DMS 273 (cell line): ENCODE results near the gene LRTM2.

Source experiments
- DNase-seq: peaks from one replicate; lab custom pipeline; 2025; ENCODE audit not compliant: unreplicated experiment; lab: John Stamatoyannopoulos, UW

The LRTM2 gene

DNA sequence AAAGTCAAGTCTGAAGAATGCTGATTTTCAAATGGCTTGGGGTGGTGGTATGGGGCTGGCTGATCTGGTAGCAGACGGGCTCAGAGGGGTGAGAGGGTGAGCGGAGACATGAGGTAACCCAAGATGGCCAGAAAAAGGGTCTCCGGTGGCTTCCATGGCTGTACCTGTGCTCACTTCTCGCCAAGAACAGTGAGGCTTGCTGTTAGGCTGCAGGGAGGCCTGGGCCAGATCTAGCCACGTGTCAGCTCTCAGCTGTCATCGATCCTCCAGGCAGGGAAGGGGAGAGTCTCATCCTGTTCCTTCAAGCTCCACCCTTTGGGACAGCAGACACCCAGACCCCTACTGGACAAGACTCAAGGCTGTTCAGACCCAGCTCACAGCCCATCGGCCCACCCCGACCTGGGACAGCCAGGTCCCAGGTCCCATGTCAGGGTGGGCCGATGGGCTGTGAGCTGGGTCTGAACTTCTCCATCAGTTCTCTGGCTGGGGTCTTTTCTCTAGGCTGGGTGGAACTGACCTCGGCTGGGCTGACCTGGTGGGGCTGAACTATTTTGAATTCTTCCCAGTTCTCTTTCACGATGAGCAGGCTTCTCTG lies 9.0 kb downstream of the LRTM2 start:
- DNase-seq = no peak

DNA sequence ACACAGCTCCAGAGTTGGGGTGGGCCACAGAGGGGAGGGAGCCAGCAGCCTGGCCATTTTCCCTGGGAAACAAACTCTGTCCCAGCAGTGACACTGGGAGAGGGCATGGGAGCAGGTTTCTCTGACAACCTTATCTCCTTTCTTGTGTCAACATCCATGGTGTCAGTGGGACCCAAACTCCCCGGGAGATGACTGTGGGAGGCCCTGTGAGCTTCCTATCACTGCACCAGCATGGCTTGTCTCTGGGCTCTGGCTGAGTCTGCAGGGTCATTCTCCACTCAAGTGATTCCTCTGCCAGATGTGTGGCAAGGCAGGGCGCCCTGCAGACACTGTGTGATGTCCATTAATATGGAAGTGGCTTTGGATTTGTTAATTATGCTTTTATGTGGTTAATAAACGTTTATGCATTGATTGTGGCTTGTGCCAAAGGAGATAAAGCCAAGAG lies 10.1 kb downstream of the LRTM2 start:
- no peak for DNase-seq

DNA sequence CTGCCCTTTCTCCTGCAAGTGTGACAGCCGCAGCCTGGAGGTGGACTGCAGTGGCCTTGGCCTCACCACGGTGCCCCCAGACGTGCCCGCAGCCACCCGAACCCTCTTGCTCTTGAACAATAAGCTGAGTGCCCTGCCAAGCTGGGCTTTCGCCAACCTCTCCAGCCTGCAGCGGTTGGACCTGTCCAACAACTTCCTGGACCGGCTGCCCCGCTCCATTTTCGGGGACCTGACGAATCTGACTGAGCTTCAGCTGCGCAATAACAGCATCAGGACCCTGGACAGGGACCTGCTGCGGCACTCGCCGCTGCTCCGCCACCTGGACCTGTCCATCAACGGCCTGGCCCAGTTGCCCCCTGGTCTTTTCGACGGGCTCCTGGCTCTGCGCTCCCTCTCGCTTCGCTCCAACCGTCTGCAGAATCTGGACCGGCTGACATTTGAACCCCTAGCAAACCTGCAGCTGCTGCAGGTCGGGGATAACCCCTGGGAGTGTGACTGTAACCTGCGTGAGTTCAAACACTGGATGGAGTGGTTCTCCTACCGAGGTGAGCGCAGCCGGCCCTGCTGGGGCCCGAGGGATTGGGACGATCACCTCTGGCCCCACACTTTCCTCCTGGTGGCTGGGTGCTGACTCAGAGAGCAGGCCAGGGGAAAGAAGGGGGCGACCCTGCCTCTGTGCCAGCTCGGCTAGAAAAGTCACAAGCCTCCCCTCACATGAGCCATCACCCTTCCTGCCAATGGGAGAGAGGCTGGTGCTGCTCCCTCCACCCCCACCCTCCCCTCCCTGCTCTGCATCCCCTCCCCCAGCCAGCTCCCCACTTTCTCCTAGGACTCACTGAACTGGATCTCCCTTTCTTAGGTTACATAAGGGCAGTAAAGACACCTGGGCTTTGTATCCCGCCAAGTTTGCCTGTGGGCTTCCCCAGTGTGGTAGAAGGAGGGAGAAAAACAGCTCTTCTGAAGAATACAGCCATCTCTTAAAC lies 10.9 kb downstream of the LRTM2 start:
- DNase-seq = no peak

DNA sequence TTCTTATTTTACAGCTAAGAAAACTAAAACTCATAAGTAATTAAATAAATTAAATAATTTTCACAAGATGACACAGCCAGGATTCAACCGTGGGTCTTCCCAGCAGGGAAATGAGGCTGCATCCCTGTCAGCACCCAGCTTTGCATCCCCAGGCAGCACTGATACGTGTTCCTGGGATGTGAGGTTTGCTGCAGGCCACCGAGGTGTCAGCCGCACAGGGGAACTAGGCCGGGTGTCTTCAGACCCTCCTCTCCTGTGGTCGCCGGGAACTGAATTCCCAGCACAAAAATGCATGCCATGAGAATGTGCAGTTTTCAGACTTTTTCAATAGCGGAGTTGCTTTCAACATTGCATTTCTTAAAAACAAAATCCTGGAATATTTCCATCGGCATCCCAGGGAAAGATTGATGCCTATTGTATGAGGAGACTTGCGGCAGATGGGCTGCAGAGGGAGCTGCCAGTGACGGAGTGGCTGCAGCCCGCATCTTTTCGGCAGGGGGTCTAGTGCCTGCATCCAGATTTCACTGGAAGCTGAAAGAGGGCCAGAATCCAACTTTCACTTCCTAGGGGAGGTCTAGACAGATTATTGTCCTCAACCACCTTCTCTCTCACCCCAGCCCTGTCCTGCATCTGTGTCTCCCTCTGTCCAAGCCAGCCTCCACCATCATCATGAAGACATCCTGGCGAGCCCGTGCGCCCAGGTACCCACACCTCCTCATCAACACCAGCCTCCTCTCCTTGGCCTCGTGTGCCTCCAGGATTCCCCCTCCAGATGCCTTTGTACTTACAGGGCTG lies 12.6 kb downstream of the LRTM2 start:
- peak; percentile 69 for DNase-seq

DNA sequence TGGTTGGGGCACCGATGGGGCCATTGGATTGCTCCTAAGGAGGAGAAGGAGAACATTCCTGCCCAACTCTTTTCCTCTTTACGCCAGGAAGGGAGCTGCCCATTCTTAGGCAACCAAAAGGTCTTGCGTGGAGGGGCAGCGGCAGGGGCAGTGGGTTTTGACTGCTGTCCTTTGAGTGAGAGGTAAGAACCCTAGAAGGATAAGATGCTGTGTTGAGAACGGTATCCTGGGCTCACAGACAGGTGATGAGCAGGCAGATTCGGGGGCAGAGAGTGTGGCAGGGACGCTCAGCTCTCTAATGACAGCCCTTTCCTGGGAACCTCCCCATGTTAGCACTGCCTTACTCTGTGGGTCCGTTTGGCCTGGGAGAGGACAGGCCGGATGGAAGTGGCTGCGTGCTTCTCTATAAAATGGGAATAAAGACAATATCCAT lies 13.2 kb downstream of the LRTM2 start:
- no peak for DNase-seq

DNA sequence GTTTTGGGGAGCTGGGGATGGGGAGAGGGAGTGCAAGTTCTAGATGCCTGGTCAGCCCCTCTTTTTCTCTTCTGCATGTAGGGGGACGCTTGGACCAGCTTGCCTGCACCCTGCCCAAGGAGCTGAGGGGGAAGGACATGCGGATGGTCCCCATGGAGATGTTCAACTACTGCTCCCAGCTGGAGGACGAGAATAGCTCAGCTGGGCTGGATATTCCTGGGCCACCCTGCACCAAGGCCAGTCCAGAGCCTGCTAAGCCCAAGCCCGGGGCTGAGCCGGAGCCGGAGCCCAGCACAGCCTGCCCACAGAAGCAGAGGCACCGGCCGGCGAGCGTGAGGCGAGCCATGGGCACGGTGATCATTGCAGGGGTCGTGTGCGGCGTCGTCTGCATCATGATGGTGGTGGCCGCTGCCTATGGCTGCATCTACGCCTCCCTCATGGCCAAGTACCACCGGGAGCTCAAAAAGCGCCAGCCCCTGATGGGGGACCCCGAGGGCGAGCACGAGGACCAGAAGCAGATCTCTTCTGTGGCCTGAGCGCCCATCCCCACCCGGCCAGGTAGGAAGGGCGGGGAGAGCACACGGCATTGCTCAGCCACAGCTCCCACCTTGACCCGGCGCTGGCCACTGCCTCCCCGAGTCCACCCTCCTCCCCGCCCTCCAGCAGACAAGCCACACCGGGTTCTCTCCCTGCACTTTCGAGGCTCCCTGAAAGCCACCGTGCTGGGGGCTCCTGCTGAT lies 14.0 kb downstream of the LRTM2 start:
- DNase-seq = no peak

DNA sequence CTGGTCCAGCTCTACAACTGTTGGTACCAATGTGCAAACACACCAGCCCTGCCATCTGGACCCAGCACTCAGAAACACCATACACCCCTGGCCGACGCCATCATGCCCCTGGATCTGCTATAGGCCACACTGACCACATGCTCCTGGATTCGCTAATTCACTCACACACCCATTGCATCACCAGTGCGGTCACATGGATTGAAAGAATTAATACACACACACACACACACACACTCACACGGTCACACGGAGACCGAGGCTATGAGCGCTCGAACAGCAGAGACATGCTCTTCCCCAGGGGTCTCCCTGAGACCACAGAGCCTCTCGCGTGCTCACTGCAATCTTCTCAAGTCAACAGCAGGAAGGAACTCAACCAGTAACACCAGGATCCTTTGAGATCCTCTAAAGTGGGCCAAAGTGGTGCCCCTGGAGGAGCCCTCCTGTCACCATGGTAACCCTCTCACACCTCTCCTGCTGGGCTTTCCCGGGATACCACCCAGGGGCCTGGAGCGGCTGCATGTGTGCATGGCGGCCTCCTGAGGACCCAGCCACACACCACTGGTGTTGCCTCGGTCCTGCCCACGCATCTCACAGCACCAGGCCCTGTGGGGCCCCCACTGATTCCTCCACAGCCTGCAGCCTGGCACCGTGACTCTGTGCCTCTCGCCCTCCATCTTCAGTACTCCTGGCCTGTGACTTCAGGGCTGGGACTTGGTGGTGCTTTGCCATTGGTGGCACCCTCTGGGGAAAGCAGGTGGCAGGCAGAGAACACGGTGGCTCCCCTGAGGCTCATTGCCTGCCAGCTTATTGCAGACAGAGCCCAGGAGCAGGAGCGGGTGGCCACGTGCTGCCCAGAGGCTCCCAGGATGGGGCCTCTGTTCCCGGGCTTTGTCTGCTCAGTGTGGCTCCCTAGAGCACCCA lies 15.1 kb downstream of the LRTM2 start:
- peak; percentile 52 for DNase-seq

DNA sequence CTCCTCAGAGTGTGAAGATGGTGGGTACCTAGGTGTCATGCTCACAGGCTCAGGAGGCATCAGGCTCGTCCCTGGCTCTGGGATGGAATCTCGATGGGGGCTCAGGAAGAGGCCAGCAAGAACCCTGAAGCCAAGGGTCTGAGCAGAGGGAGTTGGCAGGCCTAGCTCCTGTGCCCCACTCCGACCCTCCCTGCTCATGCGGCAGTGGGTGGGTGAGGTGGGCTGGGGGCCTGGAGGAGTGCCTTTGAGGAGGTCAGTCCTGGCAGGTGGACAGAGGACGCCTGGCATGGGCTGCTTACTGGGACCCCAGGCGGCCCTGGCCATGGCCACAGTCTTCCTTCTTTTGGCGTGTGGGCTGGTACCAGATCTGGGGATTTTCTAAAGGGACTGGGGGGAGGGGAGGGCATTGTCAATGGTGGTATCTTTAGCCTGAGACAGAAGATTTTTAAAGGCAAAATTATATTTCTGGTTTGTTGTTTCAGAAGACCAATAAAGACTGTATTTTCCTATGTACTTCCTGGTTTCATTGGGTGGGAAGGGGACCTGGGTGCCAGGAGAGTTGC lies 16.0 kb downstream of the LRTM2 start:
- no peak for DNase-seq

DNA sequence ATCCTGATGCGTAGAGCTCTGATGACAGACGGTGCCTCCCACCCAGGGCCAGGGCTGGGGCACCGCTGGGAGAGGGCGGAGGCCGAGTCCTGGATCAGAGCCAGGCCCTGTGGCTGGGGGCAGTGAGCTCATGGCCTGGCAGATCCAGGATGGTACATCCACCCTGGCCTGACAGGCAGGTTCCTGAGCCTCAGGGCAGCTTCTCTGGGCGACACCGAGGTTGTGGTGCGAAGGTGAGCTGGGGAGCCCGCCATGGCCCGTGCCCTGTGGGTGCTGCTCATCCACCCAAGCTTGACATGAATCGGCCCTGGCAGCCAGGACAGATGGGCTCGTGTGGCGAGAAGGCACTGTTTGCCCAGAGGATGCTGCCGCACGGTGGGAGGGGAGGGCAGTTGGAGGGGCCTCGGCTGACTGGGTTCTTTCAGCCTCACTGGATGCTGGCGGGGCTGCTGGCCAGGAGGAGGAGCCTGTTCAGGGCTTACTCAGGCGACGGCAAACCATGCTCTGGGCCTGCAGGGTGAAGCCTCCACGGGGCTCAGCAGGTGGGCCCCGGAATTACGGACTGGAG lies 16.6 kb downstream of the LRTM2 start:
- peak; percentile 83 for DNase-seq

DNA sequence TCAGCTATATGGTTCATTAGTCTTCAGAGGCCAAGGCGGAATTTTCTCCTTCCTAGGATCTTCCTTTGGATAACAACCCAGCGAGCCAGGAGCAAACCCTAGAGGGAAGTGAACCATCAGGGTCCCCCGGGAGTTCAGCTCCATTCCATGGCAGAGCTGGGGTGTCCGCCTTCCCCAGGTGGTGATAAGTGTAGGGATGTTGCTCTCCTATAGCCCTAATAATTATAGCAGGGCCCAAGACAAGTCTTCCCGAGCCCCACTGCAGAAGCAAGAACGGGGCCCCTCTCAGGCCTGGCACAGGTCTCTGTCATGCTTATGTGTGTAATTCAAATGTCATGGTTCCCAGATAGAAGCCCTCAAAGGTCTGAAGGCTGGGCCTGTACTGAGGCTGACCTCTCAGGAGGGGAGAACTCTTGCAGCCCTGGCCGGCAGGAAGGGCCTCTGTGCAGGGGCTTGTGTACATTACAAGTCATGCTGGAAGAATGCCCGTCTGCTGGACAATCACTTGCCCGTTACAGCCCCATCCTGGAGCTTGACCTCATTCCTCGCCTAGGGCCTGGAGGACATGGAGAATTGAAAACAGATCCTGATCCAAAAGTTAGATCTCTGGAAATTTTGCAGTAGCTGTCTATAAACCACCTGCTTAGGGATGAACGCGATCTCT lies 17.3 kb downstream of the LRTM2 start:
- no peak for DNase-seq

DNA sequence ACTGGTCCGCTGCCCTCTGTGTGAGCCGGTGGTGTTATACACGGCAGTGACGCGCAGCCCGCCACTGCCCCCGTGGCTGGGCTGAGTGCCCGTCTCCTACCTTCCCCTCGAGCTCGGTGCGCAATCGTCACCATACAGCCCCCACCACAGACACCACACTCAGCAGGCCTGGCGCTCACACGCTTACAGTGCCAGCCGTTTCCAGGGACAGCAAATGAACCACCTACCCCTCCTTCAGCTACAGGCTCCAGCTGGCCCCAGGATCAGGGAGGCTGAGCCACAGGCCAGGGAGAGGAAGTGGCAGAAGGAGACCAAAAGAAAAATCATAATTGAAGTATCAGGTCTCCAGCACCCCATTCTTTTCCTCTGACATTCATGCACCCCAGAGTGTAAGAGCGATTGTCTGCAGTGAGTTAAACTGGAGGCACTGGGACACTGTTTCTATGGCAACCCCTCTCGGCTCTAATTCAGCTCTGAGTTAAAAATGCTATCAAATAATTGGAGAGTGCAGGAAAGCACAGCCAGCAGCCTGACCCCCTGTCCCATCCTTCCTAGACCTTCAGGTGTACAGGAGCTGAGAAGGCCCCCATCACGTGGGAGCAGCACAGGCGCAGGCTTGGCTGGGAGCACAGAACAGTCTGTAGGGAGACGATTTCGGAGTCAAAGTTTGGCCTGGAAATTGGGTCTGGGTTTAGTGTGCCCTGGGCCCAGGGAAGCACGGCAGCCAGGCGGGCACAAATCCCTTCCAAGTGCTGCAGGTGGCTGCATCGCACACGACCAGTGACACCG lies 18.0 kb downstream of the LRTM2 start:
- peak; percentile 40 for DNase-seq

DNA sequence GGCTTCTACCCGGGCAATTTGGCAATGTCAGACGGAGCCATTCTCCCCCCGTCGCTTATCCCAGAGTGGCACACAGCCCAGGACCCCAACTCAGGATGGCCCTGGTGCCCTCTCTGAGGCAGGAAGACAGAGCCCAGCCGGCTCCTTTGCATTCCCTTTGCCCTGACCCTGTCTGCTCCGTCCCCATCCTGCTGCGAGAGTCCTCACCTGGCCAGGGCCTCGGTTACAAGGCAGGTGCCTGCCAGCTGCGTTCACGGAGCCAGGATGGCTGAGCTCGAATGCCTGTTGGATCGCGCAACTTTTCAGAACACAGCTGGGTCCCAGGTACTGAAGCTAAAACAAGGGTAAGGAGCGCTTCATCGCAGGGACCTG lies 18.6 kb downstream of the LRTM2 start:
- no peak for DNase-seq

DNA sequence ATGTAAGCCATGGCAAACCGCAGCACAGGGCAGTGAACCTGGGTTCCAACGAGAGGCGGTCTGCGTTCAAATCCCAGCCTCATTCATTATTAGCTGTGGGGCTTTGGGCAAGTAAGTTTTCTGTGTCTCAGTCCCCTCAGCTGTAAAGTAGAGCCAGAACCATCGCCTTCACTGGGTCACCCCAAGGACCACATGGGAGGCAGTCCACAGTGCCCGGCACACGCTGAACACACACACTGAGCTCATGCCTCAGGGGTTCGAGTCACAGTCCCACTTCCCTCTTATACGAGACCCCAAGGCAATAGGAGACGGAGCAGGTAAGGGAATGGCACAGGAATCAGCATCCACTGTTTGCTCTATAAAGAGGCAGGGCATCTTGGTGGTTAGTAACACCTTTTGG lies 19.1 kb downstream of the LRTM2 start:
- DNase-seq = no peak

DNA sequence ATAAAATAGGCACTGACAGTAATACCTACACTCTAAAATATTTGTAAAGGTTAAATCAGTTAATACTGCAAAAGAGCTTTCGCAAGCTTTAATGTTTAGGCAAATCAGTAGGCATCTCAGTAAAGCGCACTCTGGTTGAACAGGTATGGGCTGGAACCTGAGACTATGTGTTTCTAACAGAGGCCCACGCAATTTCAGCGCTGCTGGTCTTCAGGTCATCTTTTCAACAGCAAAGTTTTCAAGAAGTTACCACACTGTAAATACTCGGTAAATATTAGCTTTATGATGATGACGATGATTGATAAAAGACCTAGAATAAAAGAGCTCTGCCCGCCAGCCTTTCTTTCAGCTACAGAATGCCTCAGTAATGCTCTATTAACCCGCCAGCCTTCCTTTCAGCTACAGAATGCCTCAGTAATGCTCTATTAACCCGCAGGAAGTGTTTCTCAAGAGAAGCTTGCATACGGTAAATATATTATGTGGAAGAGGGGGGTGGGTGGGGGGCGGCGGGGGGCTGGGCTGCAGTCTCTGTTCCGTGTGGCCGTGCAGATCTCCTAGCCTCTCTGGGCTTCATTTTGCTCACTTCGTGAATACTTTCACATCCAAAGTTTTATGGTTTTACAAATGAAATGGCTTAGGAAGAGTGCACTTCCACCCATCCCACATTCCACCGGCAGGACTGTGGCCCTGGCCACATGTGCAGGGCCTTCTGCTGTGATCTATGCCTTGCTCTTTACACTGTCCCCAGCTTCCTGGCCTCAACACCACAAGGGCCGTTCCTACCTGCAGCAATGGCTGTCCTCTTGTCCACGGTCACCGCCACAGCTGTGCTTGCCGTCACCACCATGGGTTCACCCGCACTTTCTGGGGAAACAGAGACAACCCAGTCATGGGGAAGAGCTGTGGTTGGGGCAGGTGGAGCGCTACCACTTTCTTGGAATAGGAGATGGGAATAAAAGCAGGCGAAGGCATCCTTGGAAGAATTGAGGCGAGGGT lies 19.9 kb downstream of the LRTM2 start:
- no peak for DNase-seq

DNA sequence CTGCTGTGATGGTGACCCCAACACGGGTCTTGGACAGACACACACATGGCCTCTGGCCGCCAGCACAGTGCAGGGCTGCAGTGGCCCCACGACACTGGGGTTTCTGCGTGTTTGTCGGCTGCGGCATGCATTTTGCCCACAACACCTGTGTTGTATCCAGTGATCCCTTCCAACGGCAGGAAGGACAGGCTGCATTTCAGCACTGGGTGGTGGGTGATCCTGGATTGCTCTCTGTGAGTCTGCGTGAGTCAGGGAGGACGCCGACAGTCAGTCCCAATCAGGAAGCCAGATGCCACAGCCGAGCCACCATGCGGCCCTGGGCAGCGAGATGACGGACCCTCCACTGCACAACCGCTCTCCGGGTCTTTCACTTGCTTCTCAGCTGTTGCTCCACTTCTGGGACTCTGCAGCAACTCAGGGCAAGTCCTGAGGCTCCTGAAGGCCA lies 20.6 kb downstream of the LRTM2 start:
- no peak for DNase-seq

DNA sequence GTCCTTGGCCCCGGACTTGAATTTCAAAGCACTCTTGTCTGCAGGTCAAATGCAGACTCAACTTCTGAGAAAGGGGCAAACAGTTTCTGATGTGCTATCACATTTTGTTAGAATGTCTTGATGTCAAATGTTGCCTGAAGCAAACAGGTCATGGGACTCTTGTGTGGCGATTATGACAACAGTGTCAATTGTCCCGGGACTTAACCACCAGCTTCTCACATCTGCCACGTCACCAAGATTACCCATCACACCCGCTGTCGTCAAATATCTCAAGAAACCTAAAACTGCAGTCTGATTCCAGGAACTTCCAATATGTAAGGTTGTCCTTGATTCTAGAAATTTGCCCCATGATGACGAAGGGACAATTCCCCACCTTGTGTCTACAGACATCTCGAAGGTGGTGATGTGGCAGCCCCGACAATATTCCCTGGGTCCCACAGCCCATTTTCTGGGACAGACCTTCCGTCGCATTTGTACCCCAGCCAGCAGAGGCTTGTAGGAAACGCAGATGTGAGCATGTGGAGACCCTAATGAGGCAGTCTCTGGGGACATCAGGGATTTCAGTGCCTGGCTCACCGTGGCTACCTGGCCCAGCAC lies 21.3 kb downstream of the LRTM2 start:
- no peak for DNase-seq
